OCI-LY7 (cell line): ENCODE data around the gene PTPRM. TPM values are rescaled to one million over a fixed set of nuclear protein-coding genes. Genes with fewer than 3 reads are reported as not detected.

Source experiments
- BruUV-seq: library from RNA; stranded (reverse); fragments of 400-500 nt; replicated peaks from 2 replicates; lab custom pipeline; 2021; lab: Mats Ljungman, UMichigan
- CTCF ChIA-PET: fragments of 300-600 bp; sonication (Branson Sonifier 250); formaldehyde crosslinking; loops from one replicate; lab custom pipeline; 2022; ENCODE audit warnings: antibody characterized with exemption; ENCODE audit not compliant: unreplicated experiment; lab: Charles Lee
- POLR2A ChIA-PET: fragments of 300-600 bp; sonication (Branson Sonifier 250); formaldehyde crosslinking; loops from one replicate; lab custom pipeline; 2022; ENCODE audit warnings: antibody characterized with exemption; lab: Charles Lee
- DNase-seq: peaks from one replicate; pipeline ENCODE4 v3.0.0-alpha.2; 2015; ENCODE audit warnings: low spot score
- H2AFZ ChIP-seq: fragments of 200-600 bp; sonication (generic), shearing (Covaris generic); 2 replicates; pipeline ENCODE4 v1.6.1; 2014; ENCODE audit warnings: mild to moderate bottlenecking, antibody characterized with exemption, low read length, moderate library complexity
- H3K27ac ChIP-seq: fragments of 200-600 bp; sonication (generic); 2 replicates; pipeline ENCODE4 v1.5.1; 2014; ENCODE audit warnings: mixed run types, low read depth, mild to moderate bottlenecking, moderate library complexity, low read length, inconsistent platforms; ENCODE audit not compliant: poor library complexity, severe bottlenecking
- H3K36me3 ChIP-seq: fragments of 200-600 bp; sonication (generic); 2 replicates; pipeline ENCODE4 v1.6.1; 2014; ENCODE audit warnings: mild to moderate bottlenecking, antibody characterized with exemption, low read length, moderate library complexity, mixed read lengths; ENCODE audit not compliant: insufficient read depth
- H3K4me1 ChIP-seq: fragments of 200-600 bp; sonication (generic); 2 replicates; pipeline ENCODE4 v1.5.1; 2014; ENCODE audit warnings: mild to moderate bottlenecking, low read length; ENCODE audit not compliant: insufficient read depth, poor library complexity, severe bottlenecking
- H3K4me2 ChIP-seq: fragments of 200-600 bp; sonication (generic); 2 replicates; pipeline ENCODE4 v1.6.1; 2014; ENCODE audit warnings: mild to moderate bottlenecking, low read length
- H3K4me3 ChIP-seq: fragments of 200-600 bp; sonication (generic); 2 replicates; pipeline ENCODE4 v1.5.1; 2014; ENCODE audit warnings: mild to moderate bottlenecking, low read depth, low read length; ENCODE audit not compliant: poor library complexity, severe bottlenecking
- H3K79me2 ChIP-seq: fragments of 200-600 bp; sonication (generic); 2 replicates; pipeline ENCODE4 v1.6.1; 2016; ENCODE audit warnings: low read depth, mild to moderate bottlenecking, low read length, moderate library complexity, mixed read lengths; ENCODE audit not compliant: insufficient read depth
- H3K9me2 ChIP-seq: fragments of 200-600 bp; sonication (generic); 2 replicates; pipeline ENCODE4 v1.6.1; 2016; ENCODE audit warnings: mild to moderate bottlenecking, low read length, mixed read lengths; ENCODE audit not compliant: insufficient read depth
- H3K9me3 ChIP-seq: fragments of 200-600 bp; sonication (generic); 2 replicates; pipeline ENCODE4 v1.6.1; 2014; ENCODE audit warnings: mild to moderate bottlenecking, mixed run types, low read length, mixed read lengths
- H4K20me1 ChIP-seq: fragments of 200-600 bp; sonication (generic); 2 replicates; pipeline ENCODE4 v1.6.1; 2014; ENCODE audit warnings: mild to moderate bottlenecking, antibody characterized with exemption, low read length, moderate library complexity, mixed read lengths; ENCODE audit not compliant: insufficient read depth
- EZH2phosphoT487 ChIP-seq: fragments of 200-600 bp; sonication (generic); IDR thresholded peaks from 2 replicates; pipeline ENCODE4 v1.6.1; 2018; ENCODE audit warnings: low read depth, borderline replicate concordance, mild to moderate bottlenecking, mixed run types, antibody characterized with exemption, low read length, moderate library complexity, mixed read lengths
- intact Hi-C: fragments of 100-400 bp; cut with micrococcal nuclease; formaldehyde crosslinking; loops from one replicate; pipeline ENCODE4 v1.10.0; 2022; ENCODE audit not compliant: unreplicated experiment
- total RNA-seq, 2 experiments: library from RNA; depleted of rRNA in 1 of 2; stranded (reverse); fragments of >200 nt in 1 of 2; shearing (Covaris generic) in 1 of 2; gene quantifications; 2 replicates each; pipeline ENCODE4 v1.2.3, GENCODE V29; 2014 to 2022
- TF ChIP-seq, protein P1 (sequence below): fragments of 200-600 bp; sonication (generic); conservative IDR thresholded peaks from 2 replicates; pipeline ENCODE4 v1.5.1; 2014; ENCODE audit warnings: mild to moderate bottlenecking, antibody characterized with exemption, low read length, moderate library complexity, mixed read lengths

PTPRM gene
- total RNA-seq, 2 experiments from 2014 or later, result not detected

DNA sequence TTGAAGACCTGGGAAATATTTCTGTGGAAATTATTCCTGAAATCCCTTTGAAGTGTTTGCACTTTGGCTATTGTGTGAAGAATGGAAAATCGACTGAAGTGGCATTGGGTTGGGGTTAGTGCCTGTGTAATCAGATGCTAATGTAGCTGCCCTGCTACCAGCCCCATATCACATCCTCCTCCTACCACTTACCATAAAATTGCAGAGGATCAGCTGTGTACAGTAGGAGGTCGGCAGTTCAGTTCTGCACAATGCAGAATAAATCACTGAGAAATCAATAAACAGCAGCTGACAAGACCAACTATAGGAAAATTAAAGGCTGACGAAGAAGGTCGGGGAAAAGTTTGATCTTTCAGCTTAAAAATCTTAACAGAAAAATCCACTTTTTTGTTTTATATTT, 440.9 kb downstream of the PTPRM start:
- Histone ChIP-seq H3K4me2 (no peak overlapping the region), H3K4me3 (no peak overlapping the region), H3K9me3 (no peaks in the 10 kb centered on the region), H3K27ac (no peak overlapping the region), H3K4me1 (no peaks in the 10 kb centered on the region), H3K9me2 (no peaks in the 10 kb centered on the region), H3K36me3 (no peaks in the 10 kb centered on the region), H2AFZ (no peak overlapping the region), H4K20me1 (no peaks in the 10 kb centered on the region), H3K79me2 (no peaks in the 10 kb centered on the region)
- ChIA-PET CTCF (no interaction called here), POLR2A (no interaction called here)
- BruUV-seq, result no TSS peak
- TF ChIP-seq EZH2phosphoT487, result no peak
- TF ChIP-seq, protein P1, sequence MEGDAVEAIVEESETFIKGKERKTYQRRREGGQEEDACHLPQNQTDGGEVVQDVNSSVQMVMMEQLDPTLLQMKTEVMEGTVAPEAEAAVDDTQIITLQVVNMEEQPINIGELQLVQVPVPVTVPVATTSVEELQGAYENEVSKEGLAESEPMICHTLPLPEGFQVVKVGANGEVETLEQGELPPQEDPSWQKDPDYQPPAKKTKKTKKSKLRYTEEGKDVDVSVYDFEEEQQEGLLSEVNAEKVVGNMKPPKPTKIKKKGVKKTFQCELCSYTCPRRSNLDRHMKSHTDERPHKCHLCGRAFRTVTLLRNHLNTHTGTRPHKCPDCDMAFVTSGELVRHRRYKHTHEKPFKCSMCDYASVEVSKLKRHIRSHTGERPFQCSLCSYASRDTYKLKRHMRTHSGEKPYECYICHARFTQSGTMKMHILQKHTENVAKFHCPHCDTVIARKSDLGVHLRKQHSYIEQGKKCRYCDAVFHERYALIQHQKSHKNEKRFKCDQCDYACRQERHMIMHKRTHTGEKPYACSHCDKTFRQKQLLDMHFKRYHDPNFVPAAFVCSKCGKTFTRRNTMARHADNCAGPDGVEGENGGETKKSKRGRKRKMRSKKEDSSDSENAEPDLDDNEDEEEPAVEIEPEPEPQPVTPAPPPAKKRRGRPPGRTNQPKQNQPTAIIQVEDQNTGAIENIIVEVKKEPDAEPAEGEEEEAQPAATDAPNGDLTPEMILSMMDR, result no peak
- DNase-seq, result no peak
- intact Hi-C loops, result no loop called here

DNA sequence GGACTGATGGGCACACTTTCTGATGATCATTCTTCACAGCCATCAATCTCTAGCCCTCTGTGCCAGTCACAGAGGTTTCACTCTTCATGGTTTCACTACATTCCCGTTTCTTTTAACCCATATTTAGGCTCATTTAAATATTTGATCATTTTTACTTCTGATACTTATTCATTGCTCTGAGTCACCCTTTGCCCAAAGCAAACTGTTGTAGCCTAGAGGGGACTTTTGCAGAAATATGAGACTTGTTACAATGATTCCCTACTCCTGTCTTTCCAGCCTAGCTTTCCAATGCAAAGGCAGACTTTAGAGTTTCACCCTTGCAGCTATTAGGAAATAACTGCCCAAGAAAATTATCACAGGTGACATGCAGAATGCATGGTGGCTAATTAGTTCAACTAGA, 444.2 kb downstream of the PTPRM start:
- H3K27ac ChIP-seq, result no peak overlapping the region
- no peak for DNase-seq
- ChIA-PET POLR2A (no interaction called here), CTCF (no interaction called here)
- no peak overlapping the region for H3K4me2 ChIP-seq
- H3K4me3 ChIP-seq, result no peak overlapping the region
- no peak for TF ChIP-seq EZH2phosphoT487
- TF ChIP-seq, protein P1, result no peak
- H3K9me3 ChIP-seq, result no peaks in the 10 kb centered on the region
- no peaks in the 10 kb centered on the region for H3K36me3 ChIP-seq
- no peaks in the 10 kb centered on the region for H4K20me1 ChIP-seq
- intact Hi-C loops, result no loop called here
- no peaks in the 10 kb centered on the region for H3K79me2 ChIP-seq
- no TSS peak for BruUV-seq
- H2AFZ ChIP-seq, result no peak overlapping the region
- H3K9me2 ChIP-seq, result no peaks in the 10 kb centered on the region
- no peaks in the 10 kb centered on the region for H3K4me1 ChIP-seq

DNA sequence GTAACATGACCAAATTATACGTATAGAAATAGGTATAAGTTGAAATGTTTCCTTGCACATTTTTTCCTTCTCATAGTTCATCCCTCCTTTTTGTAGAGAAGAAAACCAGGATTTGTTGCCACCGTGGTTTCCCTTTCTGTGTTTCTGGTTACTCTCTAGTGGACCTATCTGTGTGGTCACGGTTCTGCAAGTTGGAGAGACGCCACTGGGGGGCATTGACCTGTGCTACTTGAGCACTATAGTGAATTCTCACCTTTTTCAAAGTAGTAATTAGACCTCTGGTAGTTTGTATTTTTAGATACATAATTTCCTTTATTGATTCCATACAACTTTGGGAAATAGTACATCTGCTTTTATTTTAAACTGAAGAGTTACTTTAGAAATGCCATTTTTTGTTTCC, 444.8 kb downstream of the PTPRM start:
- Histone ChIP-seq H3K9me3 (no peaks in the 10 kb centered on the region), H3K27ac (no peak overlapping the region), H3K36me3 (no peaks in the 10 kb centered on the region), H3K9me2 (no peaks in the 10 kb centered on the region), H3K79me2 (no peaks in the 10 kb centered on the region), H3K4me3 (no peak overlapping the region), H2AFZ (no peak overlapping the region), H4K20me1 (no peaks in the 10 kb centered on the region), H3K4me1 (no peaks in the 10 kb centered on the region), H3K4me2 (no peak overlapping the region)
- intact Hi-C loops, result no loop called here
- TF ChIP-seq, protein P1, result peak; percentile 45
- TF ChIP-seq EZH2phosphoT487, result no peak
- ChIA-PET CTCF (no interaction called here), POLR2A (no interaction called here)
- DNase-seq, result no peak
- BruUV-seq, result no TSS peak
